Measurements from ENCODE around the gene NT5C2.
"Not testable (repeated sequence)": the region's sequence is repeated elsewhere in the genome, so short reads cannot be mapped to it uniquely, and the experiment has no call there.

The NT5C2 gene

GRCh38 chr10:103199488-103199887 is 6.4 kb upstream of the NT5C2 start:
- no peak for DNase-seq

GRCh38 chr10:103198648-103199047 is 5.6 kb upstream of the NT5C2 start:
- DNase-seq, result no peak

GRCh38 chr10:103197903-103198302 is 4.8 kb upstream of the NT5C2 start:
- no peak for DNase-seq

- no peak for DNase-seq
Measured at GRCh38 chr10:103197174-103197573, 4.1 kb upstream of the NT5C2 start.

GRCh38 chr10:103196516-103196915 is 3.4 kb upstream of the NT5C2 start:
- no peak for DNase-seq

GRCh38 chr10:103193820-103194529 is 903 bp upstream of the NT5C2 start:
- no peak for DNase-seq

GRCh38 chr10:103192451-103193106 is 493 bp downstream of the NT5C2 start:
- peak; percentile 69 for DNase-seq

GRCh38 chr10:103192089-103192450 is 1.0 kb downstream of the NT5C2 start:
- no peak for DNase-seq

- not testable (repeated sequence) for DNase-seq
Measured at GRCh38 chr10:103191198-103191597, 1.9 kb downstream of the NT5C2 start.

- no peak for DNase-seq
Measured at GRCh38 chr10:103188853-103189252, 4.2 kb downstream of the NT5C2 start.

GRCh38 chr10:103186128-103186527 is 6.9 kb downstream of the NT5C2 start:
- DNase-seq, result no peak

GRCh38 chr10:103184615-103185014 is 8.5 kb downstream of the NT5C2 start:
- no peak for DNase-seq

- DNase-seq, result not testable (repeated sequence)
Measured at GRCh38 chr10:103183991-103184451, 9.1 kb downstream of the NT5C2 start.

GRCh38 chr10:103181244-103181643 is 11.8 kb downstream of the NT5C2 start:
- DNase-seq, result no peak

- DNase-seq, result no peak
Measured at GRCh38 chr10:103180491-103180890, 12.6 kb downstream of the NT5C2 start.

- DNase-seq, result no peak
Measured at GRCh38 chr10:103177123-103177522, 15.9 kb downstream of the NT5C2 start.

GRCh38 chr10:103175580-103176285 is 17.3 kb downstream of the NT5C2 start:
- no peak for DNase-seq

GRCh38 chr10:103174324-103174723 is 18.7 kb downstream of the NT5C2 start:
- DNase-seq, result not testable (repeated sequence)

- no peak for DNase-seq
Measured at GRCh38 chr10:103171278-103171677, 21.8 kb downstream of the NT5C2 start.

GRCh38 chr10:103168438-103168837 is 24.6 kb downstream of the NT5C2 start:
- no peak for DNase-seq

GRCh38 chr10:103167554-103167953 is 25.5 kb downstream of the NT5C2 start:
- DNase-seq, result not testable (repeated sequence)

GRCh38 chr10:103166523-103166922 is 26.5 kb downstream of the NT5C2 start:
- DNase-seq, result no peak

- not testable (repeated sequence) for DNase-seq
Measured at GRCh38 chr10:103163766-103164403, 29.2 kb downstream of the NT5C2 start.
